Measurements from ENCODE around the gene SPATS1.

The SPATS1 gene

DNA sequence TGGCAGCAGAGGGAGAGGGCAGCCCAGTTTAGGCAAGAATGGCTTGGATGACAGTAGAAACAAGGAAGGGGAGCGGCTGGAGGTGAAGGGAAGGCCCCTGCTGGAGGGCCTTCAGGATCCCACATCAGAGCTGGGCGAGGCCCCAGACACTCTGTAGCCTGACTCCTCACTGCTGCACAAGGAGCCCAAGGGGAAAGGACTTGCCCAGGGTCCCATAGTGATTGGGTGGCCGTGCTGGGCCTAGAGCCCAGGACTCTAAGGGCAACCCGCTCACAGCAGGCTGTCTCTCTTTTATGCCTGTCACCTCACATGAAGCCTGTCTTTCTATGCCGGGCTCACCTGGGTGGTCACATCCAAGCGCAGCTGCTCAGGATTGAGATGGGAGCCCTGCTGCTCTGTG lies 38.6 kb upstream of the SPATS1 start:
- no peak overlapping the region for H3K4me3 ChIP-seq (ENCODE audit: low read depth, low read length)
- no peak for DNase-seq
- no peaks in the 10 kb centered on the region for H3K9me3 ChIP-seq
- TF ChIP-seq, protein P1, sequence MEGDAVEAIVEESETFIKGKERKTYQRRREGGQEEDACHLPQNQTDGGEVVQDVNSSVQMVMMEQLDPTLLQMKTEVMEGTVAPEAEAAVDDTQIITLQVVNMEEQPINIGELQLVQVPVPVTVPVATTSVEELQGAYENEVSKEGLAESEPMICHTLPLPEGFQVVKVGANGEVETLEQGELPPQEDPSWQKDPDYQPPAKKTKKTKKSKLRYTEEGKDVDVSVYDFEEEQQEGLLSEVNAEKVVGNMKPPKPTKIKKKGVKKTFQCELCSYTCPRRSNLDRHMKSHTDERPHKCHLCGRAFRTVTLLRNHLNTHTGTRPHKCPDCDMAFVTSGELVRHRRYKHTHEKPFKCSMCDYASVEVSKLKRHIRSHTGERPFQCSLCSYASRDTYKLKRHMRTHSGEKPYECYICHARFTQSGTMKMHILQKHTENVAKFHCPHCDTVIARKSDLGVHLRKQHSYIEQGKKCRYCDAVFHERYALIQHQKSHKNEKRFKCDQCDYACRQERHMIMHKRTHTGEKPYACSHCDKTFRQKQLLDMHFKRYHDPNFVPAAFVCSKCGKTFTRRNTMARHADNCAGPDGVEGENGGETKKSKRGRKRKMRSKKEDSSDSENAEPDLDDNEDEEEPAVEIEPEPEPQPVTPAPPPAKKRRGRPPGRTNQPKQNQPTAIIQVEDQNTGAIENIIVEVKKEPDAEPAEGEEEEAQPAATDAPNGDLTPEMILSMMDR (IDR thresholded peaks at IDR 0.05; ENCODE audit: low read depth, low read length): no peak
- H3K27me3 ChIP-seq: no peaks in the 10 kb centered on the region
- peaks cover 79% of the 10 kb centered on the region for H3K36me3 ChIP-seq
- H3K4me1 ChIP-seq: no peaks in the 10 kb centered on the region

DNA sequence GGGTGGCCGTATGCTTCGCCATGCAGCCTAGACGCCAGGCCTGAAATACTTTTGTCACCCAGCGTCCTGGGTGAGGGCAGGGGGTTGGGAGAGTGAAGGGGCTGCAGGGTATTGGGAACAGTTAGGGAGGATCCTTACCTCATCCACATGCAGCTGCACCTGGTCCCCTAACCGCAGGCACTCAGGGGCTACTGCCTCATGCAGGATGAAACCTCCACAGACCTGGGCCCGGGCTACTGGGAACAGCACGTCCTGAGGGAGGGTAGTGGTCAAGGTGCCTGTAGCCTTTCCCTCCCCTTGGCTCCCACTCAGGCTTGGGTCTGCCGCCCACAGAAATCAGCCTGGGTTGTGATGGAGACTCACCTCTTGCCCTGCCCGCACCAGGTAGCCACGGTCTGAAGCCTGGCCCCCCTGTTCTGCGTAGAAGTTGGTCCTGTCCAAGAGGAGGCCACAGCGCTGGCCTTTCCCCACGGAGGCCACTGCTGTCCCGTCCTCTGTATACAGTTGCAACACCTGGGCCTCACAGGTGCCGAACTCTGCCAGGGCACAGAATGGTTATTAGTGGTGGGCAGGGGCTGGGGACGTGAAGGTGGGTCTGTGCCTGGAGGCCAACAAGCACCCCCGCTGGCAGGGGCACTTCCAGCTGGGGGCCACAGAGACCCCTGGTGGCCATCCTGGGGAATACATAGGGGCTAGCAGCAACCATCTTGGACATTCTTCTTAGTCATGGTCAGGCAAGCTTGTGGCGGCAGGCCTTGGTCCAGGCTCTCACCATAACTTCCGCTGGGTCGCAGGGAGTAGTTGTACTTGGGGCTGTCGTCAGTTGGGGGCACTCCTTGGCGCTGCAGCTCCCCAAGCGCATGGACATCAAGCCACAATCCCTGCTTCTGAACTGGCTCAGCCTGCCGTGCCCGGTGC lies 37.9 kb upstream of the SPATS1 start:
- peaks cover 86% of the 10 kb centered on the region for H3K36me3 ChIP-seq
- no peaks in the 10 kb centered on the region for H3K4me1 ChIP-seq
- H3K4me3 ChIP-seq (ENCODE audit: low read depth, low read length): no peak overlapping the region
- TF ChIP-seq, protein P1 (IDR thresholded peaks at IDR 0.05; ENCODE audit: low read depth, low read length): peak; percentile 87
- peak; percentile 64 for DNase-seq
- no peaks in the 10 kb centered on the region for H3K27me3 ChIP-seq
- no peaks in the 10 kb centered on the region for H3K9me3 ChIP-seq

DNA sequence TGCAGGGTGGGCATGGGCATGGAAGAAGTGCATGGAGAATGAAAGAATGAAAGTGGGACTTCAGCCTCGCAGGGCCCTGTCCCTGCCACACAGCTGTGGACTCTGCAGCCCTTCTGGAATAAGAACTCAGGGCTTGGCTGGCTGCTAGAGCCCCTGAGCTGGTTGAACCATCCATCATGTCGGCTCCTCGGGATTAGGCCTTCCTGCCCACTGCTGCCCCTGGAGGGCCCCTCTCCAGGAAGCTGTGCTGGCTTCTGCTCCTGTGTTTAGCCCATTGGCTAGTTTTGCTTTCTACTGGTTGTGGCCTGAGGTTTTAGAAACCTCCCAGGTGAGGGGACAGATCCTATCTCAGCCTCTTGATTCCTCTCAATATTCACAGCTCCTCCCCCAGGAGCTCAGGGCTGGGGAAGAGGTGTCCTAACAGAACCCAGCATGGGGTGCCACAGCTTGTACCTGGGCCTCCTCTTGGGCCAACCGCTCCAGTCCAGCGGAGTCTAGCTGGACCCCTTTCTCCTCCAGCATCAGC lies 37.2 kb upstream of the SPATS1 start:
- no peak for DNase-seq
- H3K9me3 ChIP-seq: no peaks in the 10 kb centered on the region
- no peak overlapping the region for H3K4me3 ChIP-seq (ENCODE audit: low read depth, low read length)
- no peaks in the 10 kb centered on the region for H3K27me3 ChIP-seq
- peaks cover 90% of the 10 kb centered on the region for H3K36me3 ChIP-seq
- TF ChIP-seq, protein P1 (IDR thresholded peaks at IDR 0.05; ENCODE audit: low read depth, low read length): no peak
- no peaks in the 10 kb centered on the region for H3K4me1 ChIP-seq

DNA sequence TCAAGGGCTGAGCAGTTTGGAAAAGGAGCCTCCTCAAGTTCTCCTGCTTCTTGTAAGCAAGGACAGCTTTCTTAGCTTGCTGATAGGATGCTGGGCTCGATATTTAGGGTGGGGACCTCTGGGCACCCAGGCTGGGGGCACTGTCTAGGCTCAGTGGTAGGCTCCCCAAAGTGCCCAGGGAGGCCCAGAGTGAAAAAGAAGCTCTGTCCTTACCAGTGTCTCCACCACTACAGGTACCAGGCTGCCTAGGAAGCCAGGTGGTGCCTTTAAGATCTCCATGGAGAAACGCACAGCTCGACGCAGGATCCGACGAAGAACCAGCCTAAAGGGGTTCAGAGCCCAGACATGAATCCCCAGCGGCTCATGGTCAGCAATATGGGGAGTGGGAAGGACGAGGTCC lies 35.7 kb upstream of the SPATS1 start:
- TF ChIP-seq, protein P1 (IDR thresholded peaks at IDR 0.05; ENCODE audit: low read depth, low read length): no peak
- Histone ChIP-seq H3K4me1 (no peaks in the 10 kb centered on the region), H3K4me3 (ENCODE audit: low read depth, low read length) (no peak overlapping the region), H3K27me3 (no peaks in the 10 kb centered on the region), H3K9me3 (no peaks in the 10 kb centered on the region), H3K36me3 (peaks cover 94% of the 10 kb centered on the region)
- DNase-seq: no peak

DNA sequence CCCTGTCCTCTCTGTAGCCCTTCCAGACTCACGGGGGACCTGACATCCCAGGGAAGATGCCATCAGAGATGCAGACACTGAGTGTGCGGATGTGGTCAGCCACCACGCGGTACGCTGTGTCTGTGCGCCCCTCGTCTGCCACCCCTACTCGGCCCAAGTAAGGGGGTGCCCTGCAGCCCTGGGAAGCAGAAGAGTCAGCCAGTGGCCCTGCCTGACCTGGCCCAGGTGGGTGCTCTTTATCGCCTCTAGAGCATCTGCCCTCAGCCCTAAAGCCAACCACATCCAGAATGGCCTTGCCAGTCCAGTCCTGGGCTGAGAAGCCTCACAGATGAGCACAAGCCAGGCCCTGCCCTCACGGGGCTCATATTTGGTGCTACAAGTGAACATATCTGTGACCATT lies 35.2 kb upstream of the SPATS1 start:
- Histone ChIP-seq H3K4me1 (no peaks in the 10 kb centered on the region), H3K9me3 (no peaks in the 10 kb centered on the region), H3K36me3 (peaks cover 93% of the 10 kb centered on the region), H3K27me3 (no peaks in the 10 kb centered on the region), H3K4me3 (ENCODE audit: low read depth, low read length) (no peak overlapping the region)
- TF ChIP-seq, protein P1 (IDR thresholded peaks at IDR 0.05; ENCODE audit: low read depth, low read length): no peak
- DNase-seq: no peak

DNA sequence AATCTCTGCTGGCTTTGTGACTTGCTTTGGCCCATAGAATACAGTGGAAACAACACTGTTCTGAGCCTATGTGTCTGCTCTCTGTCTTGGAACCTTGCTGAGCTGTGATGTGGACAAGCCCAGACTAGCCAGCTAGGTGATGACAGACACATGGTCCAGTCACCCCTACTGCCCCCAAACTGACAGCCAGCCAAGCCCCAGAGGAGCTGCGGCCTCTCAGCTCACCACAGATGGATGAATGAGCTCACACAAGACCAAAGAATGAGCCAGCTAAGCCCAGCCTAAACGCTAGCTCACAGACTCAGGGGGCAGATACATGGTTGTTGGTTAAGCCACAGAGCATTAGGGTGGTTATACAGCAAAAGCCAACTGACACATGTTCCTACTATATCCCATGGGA lies 33.4 kb upstream of the SPATS1 start:
- no peaks in the 10 kb centered on the region for H3K9me3 ChIP-seq
- TF ChIP-seq, protein P1 (IDR thresholded peaks at IDR 0.05; ENCODE audit: low read depth, low read length): no peak
- H3K27me3 ChIP-seq: no peaks in the 10 kb centered on the region
- H3K4me1 ChIP-seq: no peaks in the 10 kb centered on the region
- H3K4me3 ChIP-seq (ENCODE audit: low read depth, low read length): no peak overlapping the region
- H3K36me3 ChIP-seq: peaks cover 74% of the 10 kb centered on the region
- no peak for DNase-seq

All from BE2C (cell line).